NOMO-1 treated with DMSO at 0.1 percent for 48 hours (cell line): ENCODE data around the gene RGS4.

Source experiments
- DNase-seq: peaks from one replicate; lab custom pipeline; 2025; ENCODE audit not compliant: unreplicated experiment; lab: John Stamatoyannopoulos, UW

The RGS4 gene

GRCh38 chr1:163094589-163094988, 25.4 kb downstream of the RGS4 start:
- DNase-seq, result no peak

GRCh38 chr1:163095213-163095612, 26.1 kb downstream of the RGS4 start:
- DNase-seq, result no peak

- no peak for DNase-seq
Observed at GRCh38 chr1:163102590-163102989, 33.4 kb downstream of the RGS4 start.

GRCh38 chr1:163104385-163105099, 35.4 kb downstream of the RGS4 start:
- DNase-seq, result no peak

GRCh38 chr1:163106364-163106987, 37.3 kb downstream of the RGS4 start:
- DNase-seq, result no peak

- no peak for DNase-seq
Observed at GRCh38 chr1:163107655-163108054, 38.5 kb downstream of the RGS4 start.

GRCh38 chr1:163115887-163116286, 46.7 kb downstream of the RGS4 start:
- DNase-seq, result no peak

GRCh38 chr1:163119707-163120106, 50.5 kb downstream of the RGS4 start:
- DNase-seq, result no peak

GRCh38 chr1:163120372-163120771, 51.2 kb downstream of the RGS4 start:
- no peak for DNase-seq

GRCh38 chr1:163124812-163125211, 55.7 kb downstream of the RGS4 start:
- no peak for DNase-seq
